ENCODE results near the gene CAMTA1. TPM values are rescaled to one million over a fixed set of nuclear protein-coding genes. Genes with fewer than 3 reads are reported as not detected.
A peak's percentile ranks its signal among the peaks of the same experiment; 100 is the strongest.

CAMTA1 gene
- total RNA-seq, 1 donor from 2014 or later: 268 TPM

DNA sequence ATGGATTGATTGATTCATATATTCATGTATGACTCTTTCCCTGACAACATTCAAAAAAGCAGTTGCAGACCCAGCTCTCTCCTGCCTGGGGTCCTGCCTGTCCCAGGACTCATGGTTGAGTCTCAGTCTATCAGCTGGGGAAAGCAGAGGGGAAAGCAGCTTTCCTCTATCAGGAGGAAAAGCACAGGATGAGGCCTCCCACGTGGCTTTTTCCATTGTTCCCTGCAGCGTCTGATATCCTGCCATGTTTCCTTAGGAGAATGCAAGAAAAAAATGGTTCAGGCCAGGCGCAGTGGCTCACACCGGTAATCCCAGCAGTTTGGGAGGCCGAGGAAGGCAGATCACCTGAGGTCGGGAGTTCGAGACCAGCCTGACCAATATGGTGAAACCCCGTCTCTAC is 852.8 kb downstream of the CAMTA1 start:
- TF ChIP-seq EZH2 (IDR thresholded peaks at IDR 0.05): no peak
- TF ChIP-seq, protein P1, sequence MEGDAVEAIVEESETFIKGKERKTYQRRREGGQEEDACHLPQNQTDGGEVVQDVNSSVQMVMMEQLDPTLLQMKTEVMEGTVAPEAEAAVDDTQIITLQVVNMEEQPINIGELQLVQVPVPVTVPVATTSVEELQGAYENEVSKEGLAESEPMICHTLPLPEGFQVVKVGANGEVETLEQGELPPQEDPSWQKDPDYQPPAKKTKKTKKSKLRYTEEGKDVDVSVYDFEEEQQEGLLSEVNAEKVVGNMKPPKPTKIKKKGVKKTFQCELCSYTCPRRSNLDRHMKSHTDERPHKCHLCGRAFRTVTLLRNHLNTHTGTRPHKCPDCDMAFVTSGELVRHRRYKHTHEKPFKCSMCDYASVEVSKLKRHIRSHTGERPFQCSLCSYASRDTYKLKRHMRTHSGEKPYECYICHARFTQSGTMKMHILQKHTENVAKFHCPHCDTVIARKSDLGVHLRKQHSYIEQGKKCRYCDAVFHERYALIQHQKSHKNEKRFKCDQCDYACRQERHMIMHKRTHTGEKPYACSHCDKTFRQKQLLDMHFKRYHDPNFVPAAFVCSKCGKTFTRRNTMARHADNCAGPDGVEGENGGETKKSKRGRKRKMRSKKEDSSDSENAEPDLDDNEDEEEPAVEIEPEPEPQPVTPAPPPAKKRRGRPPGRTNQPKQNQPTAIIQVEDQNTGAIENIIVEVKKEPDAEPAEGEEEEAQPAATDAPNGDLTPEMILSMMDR (IDR thresholded peaks at IDR 0.05): no peak
- TF ChIP-seq EZH2phosphoT487 (IDR thresholded peaks at IDR 0.05): no peak
- DNase-seq (ENCODE audit: low spot score): peak; percentile 58
- Mint-ChIP-seq H3K27me3 (ENCODE audit: insufficient read depth, low read depth) (peaks cover 10% of the 10 kb centered on the region), H3K4me3 (no peak overlapping the region), H3K9me3 (no peaks in the 10 kb centered on the region), H3K4me1 (peaks cover 33% of the 10 kb centered on the region), H3K36me3 (no peaks in the 10 kb centered on the region), H3K27ac (peak overlapping the region; percentile 79)
- Histone ChIP-seq H3K4me3 (no peak overlapping the region), H2AFZ (replicated peaks) (no peak overlapping the region), H3K36me3 (no peaks in the 10 kb centered on the region), H3K27me3 (no peaks in the 10 kb centered on the region), H3K9ac (no peak overlapping the region), H4K20me1 (ENCODE audit: low read depth) (no peaks in the 10 kb centered on the region), H3K79me2 (ENCODE audit: low read depth) (no peaks in the 10 kb centered on the region), H3K27ac (no peak overlapping the region), H3K4me1 (peaks cover 4% of the 10 kb centered on the region), H3K4me2 (no peak overlapping the region), H3F3A (ENCODE audit: low read depth) (peaks cover 8% of the 10 kb centered on the region), H3K9me3 (ENCODE audit: low read depth) (no peaks in the 10 kb centered on the region)

DNA sequence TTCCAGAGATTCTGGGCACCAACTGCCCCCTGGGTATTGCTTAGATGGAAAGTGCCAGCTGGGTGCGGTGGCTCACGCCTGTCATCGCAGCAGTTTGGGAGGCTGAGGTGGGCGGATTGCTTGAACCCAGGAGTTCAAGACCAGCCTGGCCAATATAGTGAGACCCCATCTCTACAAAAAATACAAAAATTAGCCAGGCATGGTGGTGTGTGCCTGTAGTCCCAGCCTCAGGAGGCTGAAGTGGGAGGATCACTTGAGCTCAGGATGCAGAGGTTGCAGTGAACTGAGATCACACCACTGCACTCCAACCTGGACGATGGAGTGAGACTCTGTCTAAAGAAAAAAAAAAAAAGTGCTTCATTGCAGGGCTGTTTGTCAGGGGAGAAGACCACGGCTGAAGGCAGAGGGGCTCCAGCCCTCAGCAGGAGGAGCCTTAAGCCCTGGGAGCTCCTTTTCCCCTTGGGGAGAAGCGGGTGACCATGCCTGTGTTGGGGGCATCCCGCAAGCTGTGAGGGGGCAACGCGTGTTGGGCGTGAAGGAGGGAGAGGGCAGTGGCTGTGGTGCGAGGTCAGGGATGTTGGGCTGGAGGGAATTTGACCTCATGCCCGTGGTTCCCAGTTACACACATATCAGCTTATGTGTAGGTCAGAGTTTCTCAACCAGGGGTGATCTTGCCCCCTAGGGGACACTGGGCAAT is 854.3 kb downstream of the CAMTA1 start:
- H3K27me3 Mint-ChIP-seq (ENCODE audit: insufficient read depth, low read depth): peaks cover 12% of the 10 kb centered on the region
- peaks cover 8% of the 10 kb centered on the region for H3F3A ChIP-seq (ENCODE audit: low read depth)
- no peaks in the 10 kb centered on the region for H3K36me3 Mint-ChIP-seq
- peaks cover 44% of the 10 kb centered on the region for H3K4me1 Mint-ChIP-seq
- TF ChIP-seq EZH2phosphoT487 (IDR thresholded peaks at IDR 0.05) (no peak), EZH2 (IDR thresholded peaks at IDR 0.05) (no peak)
- TF ChIP-seq, protein P1 (IDR thresholded peaks at IDR 0.05): no peak
- no peaks in the 10 kb centered on the region for H4K20me1 ChIP-seq (ENCODE audit: low read depth)
- H3K9me3 Mint-ChIP-seq: no peaks in the 10 kb centered on the region
- H3K79me2 ChIP-seq (ENCODE audit: low read depth): no peaks in the 10 kb centered on the region
- no peak overlapping the region for H3K9ac ChIP-seq
- no peak overlapping the region for H3K27ac ChIP-seq
- DNase-seq (ENCODE audit: low spot score): no peak
- no peak overlapping the region for H3K4me2 ChIP-seq
- H2AFZ ChIP-seq (replicated peaks): no peak overlapping the region
- peak overlapping the region; percentile 43 for H3K4me3 Mint-ChIP-seq
- peaks cover 9% of the 10 kb centered on the region for H3K4me1 ChIP-seq
- no peaks in the 10 kb centered on the region for H3K36me3 ChIP-seq
- H3K27me3 ChIP-seq: no peaks in the 10 kb centered on the region
- no peak overlapping the region for H3K27ac Mint-ChIP-seq
- no peaks in the 10 kb centered on the region for H3K9me3 ChIP-seq (ENCODE audit: low read depth)
- H3K4me3 ChIP-seq: no peak overlapping the region

DNA sequence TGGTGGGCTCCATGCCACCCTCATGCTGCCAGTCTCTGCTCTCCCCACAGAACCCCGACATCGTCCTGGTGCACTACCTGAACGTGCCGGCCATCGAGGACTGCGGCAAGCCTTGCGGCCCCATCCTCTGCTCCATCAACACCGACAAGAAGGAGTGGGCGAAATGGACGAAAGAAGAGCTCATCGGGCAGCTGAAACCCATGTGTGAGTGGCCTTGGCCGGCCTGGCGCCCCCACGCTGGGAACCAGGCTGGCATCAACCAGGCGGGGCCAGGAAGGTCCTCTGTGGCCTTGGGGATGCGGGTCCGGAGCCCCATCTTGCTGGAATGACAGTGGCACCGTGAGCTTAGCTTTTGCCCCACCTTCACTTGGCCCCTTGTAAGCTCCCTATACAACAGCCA is 855.1 kb downstream of the CAMTA1 start:
- H3K27me3 Mint-ChIP-seq (ENCODE audit: insufficient read depth, low read depth): peaks cover 12% of the 10 kb centered on the region
- H3K9ac ChIP-seq: no peak overlapping the region
- H3K4me3 Mint-ChIP-seq: no peak overlapping the region
- H3K4me3 ChIP-seq: no peak overlapping the region
- no peaks in the 10 kb centered on the region for H3K79me2 ChIP-seq (ENCODE audit: low read depth)
- H3K36me3 ChIP-seq: no peaks in the 10 kb centered on the region
- no peaks in the 10 kb centered on the region for H3K9me3 ChIP-seq (ENCODE audit: low read depth)
- no peaks in the 10 kb centered on the region for H3K36me3 Mint-ChIP-seq
- peaks cover 44% of the 10 kb centered on the region for H3K4me1 Mint-ChIP-seq
- no peak overlapping the region for H3K27ac Mint-ChIP-seq
- H3K27ac ChIP-seq: no peak overlapping the region
- no peaks in the 10 kb centered on the region for H4K20me1 ChIP-seq (ENCODE audit: low read depth)
- H2AFZ ChIP-seq (replicated peaks): no peak overlapping the region
- peaks cover 8% of the 10 kb centered on the region for H3F3A ChIP-seq (ENCODE audit: low read depth)
- H3K27me3 ChIP-seq: no peaks in the 10 kb centered on the region
- no peak for DNase-seq (ENCODE audit: low spot score)
- H3K9me3 Mint-ChIP-seq: no peaks in the 10 kb centered on the region
- no peak overlapping the region for H3K4me2 ChIP-seq
- H3K4me1 ChIP-seq: peaks cover 9% of the 10 kb centered on the region
- no peak for TF ChIP-seq EZH2phosphoT487 (IDR thresholded peaks at IDR 0.05)
- TF ChIP-seq, protein P1 (IDR thresholded peaks at IDR 0.05): no peak
- no peak for TF ChIP-seq EZH2 (IDR thresholded peaks at IDR 0.05)

Measured in neural progenitor cell (in vitro differentiated cells).